ENCODE data around the gene GNA12. TPM values are rescaled to one million over a fixed set of nuclear protein-coding genes. Genes with fewer than 3 reads are reported as not detected.

The GNA12 gene
- total RNA-seq = 41.4 and 48.0 TPM in 2 replicates

DNA sequence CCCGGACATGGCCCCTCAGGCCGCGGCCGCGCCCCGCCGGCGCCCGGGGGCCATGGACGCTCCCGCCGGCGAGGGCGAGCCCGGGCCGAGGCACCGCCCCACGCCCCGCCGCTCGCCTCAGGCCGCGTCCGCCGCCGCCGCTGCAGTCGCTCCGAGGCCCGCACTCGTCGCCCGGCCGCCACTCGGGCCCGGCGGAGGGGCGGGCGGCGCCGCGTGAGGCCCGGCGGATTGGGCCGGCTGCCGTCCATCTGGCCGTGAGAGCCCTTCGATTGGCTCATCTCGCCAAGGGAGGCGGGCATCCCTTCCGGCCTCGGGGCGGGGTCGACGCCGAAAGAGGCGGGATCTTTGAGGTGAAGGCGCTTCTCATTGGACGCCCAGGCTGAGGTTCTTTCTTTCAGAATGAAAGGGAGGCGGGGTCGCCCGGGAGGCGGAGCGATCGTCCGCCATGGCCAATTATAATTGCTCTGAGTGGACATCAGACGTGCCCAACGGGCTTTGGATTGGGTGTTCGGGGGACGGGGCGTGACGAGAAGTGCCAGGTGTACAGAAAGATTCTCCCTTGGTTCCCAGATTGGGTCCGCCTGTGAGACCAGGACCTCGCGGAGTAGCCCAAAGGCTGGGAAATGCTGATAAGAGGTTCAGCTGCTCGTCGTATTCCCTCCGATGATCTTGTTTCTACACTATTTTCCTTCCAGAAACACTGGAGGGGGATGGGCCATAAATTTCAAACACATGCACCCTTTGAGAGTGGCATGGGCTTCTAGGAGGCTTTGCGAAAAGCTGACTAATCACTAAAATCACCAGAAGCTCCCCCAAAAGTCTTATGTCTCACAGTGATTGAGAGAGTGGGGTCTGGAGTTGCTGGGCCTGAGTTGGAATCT, at the start of gene GNA12:
Gene GNA12, minus strand, starts transcription at position 156 of the 881 bp plus-strand sequence. Its CDS starts 147 bp downstream, at position 9.

DNA sequence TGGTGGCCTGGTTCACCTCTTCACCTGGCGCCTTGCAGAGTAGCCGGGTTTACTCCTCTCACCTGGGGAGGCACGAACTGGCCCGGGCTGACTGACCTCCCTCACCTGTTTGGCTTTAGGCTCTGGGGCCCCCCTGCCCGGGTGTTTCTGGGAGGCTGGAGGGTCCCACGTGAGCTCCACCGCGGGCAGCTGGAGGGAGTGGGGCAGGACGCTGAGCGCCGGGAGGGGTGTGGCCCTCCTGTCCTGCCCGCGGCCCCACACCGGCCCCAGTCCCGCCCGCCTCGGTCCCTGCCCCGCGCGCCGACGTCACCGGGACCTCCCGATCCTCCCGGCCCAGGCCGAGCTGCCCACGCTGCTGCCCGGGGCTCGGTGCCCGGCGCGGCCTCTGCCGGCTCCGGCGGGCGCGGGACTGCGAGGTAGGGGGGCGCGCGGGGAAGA, 156.2 kb downstream of the GNA12 start, which contains the start of gene AMZ1:
Gene AMZ1, plus strand, starts transcription at position 322 of the 438 bp plus-strand sequence. CDS start 12,250 bp downstream, outside the sequence.

Other genes with a start within 250 kb of the GNA12 start
- gene TTYH3, start 212.3 kb downstream of the GNA12 start, total RNA-seq = 36.5 and 45.0 TPM in 2 replicates
- 0.22 and 0.62 TPM in 2 replicates for gene AMZ1, start 156.1 kb downstream of the GNA12 start, total RNA-seq
- 0.62 and 1.9 TPM in 2 replicates for gene CARD11, start 199.6 kb upstream of the GNA12 start, total RNA-seq

Measured in uterine smooth muscle cell (primary cell).